Measurements from ENCODE around the gene SLC1A5. TPM values are rescaled to one million over a fixed set of nuclear protein-coding genes. Genes with fewer than 3 reads are reported as not detected.
"Not testable (repeated sequence)": the region's sequence is repeated elsewhere in the genome, so short reads cannot be mapped to it uniquely, and the experiment has no call there.

Gene SLC1A5
- total and polyA plus RNA-seq, 7 experiments from 2014 or later: 1.1 to 120 (median 5.3) TPM

DNA sequence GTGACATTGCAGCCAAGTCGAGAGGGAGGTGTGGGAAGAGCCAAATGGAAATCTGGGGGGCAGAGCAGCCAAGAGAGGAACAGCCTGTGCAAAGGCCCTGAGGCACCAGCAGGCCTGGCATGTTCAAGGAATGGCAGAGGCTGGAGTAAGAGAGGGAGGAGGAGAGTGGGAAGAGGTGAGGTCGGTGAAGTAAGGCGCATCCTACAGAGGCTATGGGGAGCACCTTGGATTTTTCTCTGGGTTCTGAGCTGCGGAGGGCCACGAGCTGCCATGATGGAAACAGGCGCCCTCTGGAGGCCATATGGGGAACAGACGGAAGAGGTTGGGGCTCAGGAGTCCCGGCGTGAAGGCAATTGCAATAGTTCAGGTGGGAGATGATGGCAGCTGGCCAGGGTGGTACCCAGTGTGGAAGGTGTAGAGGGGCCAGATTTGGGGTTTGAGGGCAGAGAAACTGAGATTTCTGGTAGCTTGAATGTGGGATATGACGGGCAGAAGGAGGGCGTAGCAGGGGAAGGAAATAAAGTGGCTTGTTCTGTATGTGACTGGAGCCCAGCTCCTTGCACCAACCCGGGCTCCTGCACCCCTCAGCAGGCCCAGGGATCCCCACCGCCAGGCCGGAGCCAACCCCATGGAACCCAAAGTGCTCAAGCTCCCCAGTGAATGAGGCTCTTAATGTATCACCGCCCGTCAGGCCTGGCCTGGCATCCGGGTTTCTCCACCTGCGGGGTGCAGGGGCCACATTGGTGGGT lies 21.7 kb downstream of the SLC1A5 start:
- ChIA-PET POLR2A (no interaction called here), CTCF (interaction anchor here (0.7 to 1.7 kb wide), 8 partner anchors 9 to 153 kb away, joined by 3 to 13 read pairs (median 4); no protein-coding TSS in a partner anchor)
- H3K36me3 Mint-ChIP-seq: no peaks in the 10 kb centered on the region
- Histone ChIP-seq H3K9me3 (ENCODE audit: control insufficient read depth in 2 of 3, low read length in 3 of 3) (no peaks in the 10 kb centered on the region), H3K4me1 (ENCODE audit: control insufficient read depth in 2 of 2, insufficient read depth in 2 of 2, low read length in 2 of 2) (no peaks in the 10 kb centered on the region), H3K27me3 (ENCODE audit: control insufficient read depth in 2 of 2, insufficient read depth in 2 of 2, low read length in 2 of 2) (no peaks in the 10 kb centered on the region), H3K36me3 (ENCODE audit: control insufficient read depth in 2 of 3, insufficient read depth in 3 of 3, low read length in 3 of 3) (no peaks in the 10 kb centered on the region), H3K4me3 (ENCODE audit: low read length) (no peak overlapping the region), H3K27ac (ENCODE audit: low read depth, low read length) (no peak overlapping the region)
- peak; percentile 80 for ATAC-seq
- H3K9me3 Mint-ChIP-seq: no peaks in the 10 kb centered on the region
- peaks cover 0 to 7% (median 5%) of the 10 kb centered on the region in 7 donors for H3K4me1 Mint-ChIP-seq
- H3K27me3 Mint-ChIP-seq: no peaks in the 10 kb centered on the region
- peak in 7 of 9 donors; percentile 37 to 58 (median 46) for DNase-seq
- peak overlapping the region in 2 of 9 donors; percentile 16 to 70 for H3K27ac Mint-ChIP-seq
- peak overlapping the region in 1 of 10 donors; percentile 46 for H3K4me3 Mint-ChIP-seq
- intact Hi-C loops (cut with micrococcal nuclease): loop anchor here in 1 of 2 donors (1.0 to 5.0 kb wide), 2 partner anchors 9 to 56 kb away; no protein-coding TSS in a partner anchor

DNA sequence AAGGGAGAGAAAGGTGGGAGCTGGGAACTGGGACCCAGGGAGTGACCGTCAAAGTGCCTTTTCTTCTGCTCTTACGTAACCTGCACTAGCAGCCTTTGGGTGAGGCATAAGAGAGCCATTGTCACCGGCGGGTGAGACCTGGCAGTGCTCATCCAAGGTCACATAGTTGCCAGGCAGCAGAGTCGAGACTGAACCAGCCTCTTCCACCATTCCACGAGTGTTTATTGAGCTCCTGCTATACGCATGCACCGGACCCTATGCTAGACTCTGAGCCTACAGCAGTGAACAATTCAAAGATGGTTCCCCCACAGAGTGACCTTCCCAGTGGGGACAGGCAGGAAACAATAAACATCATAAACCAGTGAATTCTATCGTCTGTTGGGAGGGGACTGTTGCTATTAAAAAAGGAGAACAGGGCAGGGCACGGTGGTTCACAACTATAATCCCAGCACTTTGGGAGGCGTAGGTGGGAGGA lies 23.5 kb downstream of the SLC1A5 start:
- H3K4me1 ChIP-seq (ENCODE audit: control insufficient read depth in 2 of 2, insufficient read depth in 2 of 2, low read length in 2 of 2): no peaks in the 10 kb centered on the region
- Mint-ChIP-seq H3K27me3 (no peaks in the 10 kb centered on the region), H3K4me3 (no peak overlapping the region), H3K27ac (no peak overlapping the region), H3K4me1 (peaks cover 0 to 7% (median 5%) of the 10 kb centered on the region in 7 donors), H3K36me3 (no peaks in the 10 kb centered on the region), H3K9me3 (no peaks in the 10 kb centered on the region)
- ChIA-PET CTCF (interaction anchor here (0.8 to 0.9 kb wide), 2 partner anchors 69 to 75 kb away, joined by 3 read pairs; no protein-coding TSS in a partner anchor), POLR2A (interaction anchor here (0.7 kb wide), 1 partner anchor 128 kb away, joined by 3 read pairs; no protein-coding TSS in a partner anchor)
- H3K27me3 ChIP-seq (ENCODE audit: control insufficient read depth in 2 of 2, insufficient read depth in 2 of 2, low read length in 2 of 2): no peaks in the 10 kb centered on the region
- DNase-seq: no peak
- H3K9me3 ChIP-seq (ENCODE audit: control insufficient read depth in 2 of 3, low read length in 3 of 3): no peaks in the 10 kb centered on the region
- H3K4me3 ChIP-seq (ENCODE audit: low read length): no peak overlapping the region
- intact Hi-C loops (cut with micrococcal nuclease): loop anchor here in 1 of 2 donors (5.0 kb wide), 1 partner anchor 57 kb away; no protein-coding TSS in a partner anchor
- H3K27ac ChIP-seq (ENCODE audit: low read depth, low read length): no peak overlapping the region
- ATAC-seq: no peak
- H3K36me3 ChIP-seq (ENCODE audit: control insufficient read depth in 2 of 3, insufficient read depth in 3 of 3, low read length in 3 of 3): no peaks in the 10 kb centered on the region

DNA sequence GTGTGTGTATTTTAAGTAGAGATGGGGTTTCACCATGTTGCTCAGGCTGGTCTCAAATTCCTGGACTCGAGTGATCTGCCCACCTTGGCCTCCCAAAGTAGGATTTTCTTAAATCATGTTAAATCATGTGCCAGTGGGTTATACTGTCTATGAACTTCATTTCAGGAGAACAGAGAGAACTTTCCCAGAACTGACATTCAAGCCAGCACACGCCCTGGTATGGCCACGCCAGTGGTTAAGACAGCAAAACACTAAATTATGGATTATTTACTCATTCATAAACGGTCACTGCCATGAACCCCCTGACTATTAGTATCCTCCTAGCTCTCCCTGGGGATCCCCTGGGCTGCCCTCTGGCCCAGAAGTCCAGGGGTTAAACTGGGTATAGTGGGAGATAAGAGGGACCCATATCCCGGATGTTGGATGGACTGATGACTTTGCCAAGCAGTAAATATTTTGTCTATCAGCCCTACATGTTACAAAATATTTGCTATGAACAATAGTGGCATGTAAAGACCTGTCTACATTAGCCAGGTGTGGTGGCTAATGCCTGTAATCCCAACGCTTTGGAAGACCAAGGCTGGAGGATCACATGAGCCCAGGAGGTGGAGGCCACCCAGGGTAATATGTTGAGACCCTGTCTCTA lies 26.0 kb downstream of the SLC1A5 start:
- Histone ChIP-seq H3K4me1 (ENCODE audit: control insufficient read depth in 2 of 2, insufficient read depth in 2 of 2, low read length in 2 of 2) (no peaks in the 10 kb centered on the region), H3K4me3 (ENCODE audit: low read length) (no peak overlapping the region), H3K9me3 (ENCODE audit: control insufficient read depth in 2 of 3, low read length in 3 of 3) (no peaks in the 10 kb centered on the region), H3K36me3 (ENCODE audit: control insufficient read depth in 2 of 3, insufficient read depth in 3 of 3, low read length in 3 of 3) (no peaks in the 10 kb centered on the region), H3K27me3 (ENCODE audit: control insufficient read depth in 2 of 2, insufficient read depth in 2 of 2, low read length in 2 of 2) (no peaks in the 10 kb centered on the region), H3K27ac (ENCODE audit: low read depth, low read length) (no peak overlapping the region)
- ChIA-PET POLR2A (no interaction called here), CTCF (interaction anchor here (0.9 kb wide), 1 partner anchor 56 kb away, joined by 3 read pairs; no protein-coding TSS in a partner anchor)
- H3K27ac Mint-ChIP-seq: no peak overlapping the region
- peaks cover 0 to 11% (median 9%) of the 10 kb centered on the region in 7 donors for H3K4me1 Mint-ChIP-seq
- no peaks in the 10 kb centered on the region for H3K27me3 Mint-ChIP-seq
- ATAC-seq (no peak), DNase-seq (no peak)
- H3K36me3 Mint-ChIP-seq: peaks cover 0 to 1% (median 0%) of the 10 kb centered on the region in 5 donors
- no peak overlapping the region for H3K4me3 Mint-ChIP-seq
- intact Hi-C loops (cut with micrococcal nuclease): no loop called here
- no peaks in the 10 kb centered on the region for H3K9me3 Mint-ChIP-seq

DNA sequence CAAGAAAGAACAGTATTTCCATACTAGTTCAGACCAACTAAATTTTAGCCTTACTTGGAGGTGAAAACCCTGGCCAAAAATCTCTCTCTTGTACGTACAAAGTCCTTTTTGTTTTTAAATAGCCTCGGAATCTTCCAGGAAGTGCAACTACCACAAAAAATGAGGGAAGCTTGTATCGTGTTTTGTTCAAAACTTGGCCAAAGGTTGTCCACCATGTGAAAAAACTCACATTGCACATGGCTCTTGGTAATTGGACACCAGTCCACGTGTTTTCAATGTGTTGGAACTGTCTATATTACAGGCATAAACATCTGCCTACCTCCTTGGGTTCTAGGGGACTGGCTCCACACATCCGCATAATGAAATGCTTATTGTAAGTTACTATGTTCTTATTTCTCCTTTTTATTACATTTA lies 27.0 kb downstream of the SLC1A5 start:
- no peaks in the 10 kb centered on the region for H3K9me3 Mint-ChIP-seq
- Histone ChIP-seq H3K4me3 (ENCODE audit: low read length) (no peak overlapping the region), H3K9me3 (ENCODE audit: control insufficient read depth in 2 of 3, low read length in 3 of 3) (no peaks in the 10 kb centered on the region), H3K27me3 (ENCODE audit: control insufficient read depth in 2 of 2, insufficient read depth in 2 of 2, low read length in 2 of 2) (no peaks in the 10 kb centered on the region), H3K4me1 (ENCODE audit: control insufficient read depth in 2 of 2, insufficient read depth in 2 of 2, low read length in 2 of 2) (no peaks in the 10 kb centered on the region), H3K27ac (ENCODE audit: low read depth, low read length) (no peak overlapping the region), H3K36me3 (ENCODE audit: control insufficient read depth in 2 of 3, insufficient read depth in 3 of 3, low read length in 3 of 3) (peaks cover 0 to 7% (median 0%) of the 10 kb centered on the region in 3 experiments)
- peaks cover 0 to 10% (median 5%) of the 10 kb centered on the region in 7 donors for H3K4me1 Mint-ChIP-seq
- no peak overlapping the region for H3K27ac Mint-ChIP-seq
- H3K27me3 Mint-ChIP-seq: no peaks in the 10 kb centered on the region
- ChIA-PET POLR2A (no interaction called here), CTCF (no interaction called here)
- DNase-seq: no peak
- ATAC-seq: no peak
- intact Hi-C loops (cut with micrococcal nuclease): no loop called here
- H3K4me3 Mint-ChIP-seq: no peak overlapping the region
- peaks cover 0 to 1% (median 0%) of the 10 kb centered on the region in 5 donors for H3K36me3 Mint-ChIP-seq

DNA sequence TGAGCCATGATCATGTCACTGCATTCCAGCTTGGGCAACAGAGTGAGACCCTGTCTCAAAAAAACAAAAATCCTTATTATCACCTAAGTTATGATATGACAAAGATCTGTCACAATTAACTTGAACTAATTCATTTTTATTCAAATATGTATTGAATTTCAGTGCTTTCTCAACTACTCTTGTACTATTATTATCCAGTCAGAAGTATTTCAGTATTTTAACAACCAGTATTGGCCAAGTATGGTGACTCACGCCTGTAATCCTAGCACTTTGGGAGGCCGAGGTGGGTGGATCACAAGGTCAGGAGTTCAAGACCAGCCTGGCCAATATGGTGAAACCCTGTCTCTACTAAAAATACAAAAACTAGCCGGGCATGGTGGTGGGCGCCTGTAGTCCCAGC lies 27.5 kb downstream of the SLC1A5 start:
- CTCF ChIA-PET; H3K27me3 Mint-ChIP-seq; H3K36me3 ChIP-seq (ENCODE audit: control insufficient read depth in 2 of 3, insufficient read depth in 3 of 3, low read length in 3 of 3); H3K9me3 ChIP-seq (ENCODE audit: control insufficient read depth in 2 of 3, low read length in 3 of 3); POLR2A ChIA-PET; ATAC-seq; H3K27ac Mint-ChIP-seq; H3K4me1 ChIP-seq (ENCODE audit: control insufficient read depth in 2 of 2, insufficient read depth in 2 of 2, low read length in 2 of 2); intact Hi-C loops (cut with micrococcal nuclease); H3K4me3 ChIP-seq (ENCODE audit: low read length); H3K27ac ChIP-seq (ENCODE audit: low read depth, low read length); H3K4me3 Mint-ChIP-seq; H3K27me3 ChIP-seq (ENCODE audit: control insufficient read depth in 2 of 2, insufficient read depth in 2 of 2, low read length in 2 of 2); H3K9me3 Mint-ChIP-seq; H3K36me3 Mint-ChIP-seq; DNase-seq: not testable (repeated sequence)
- H3K4me1 Mint-ChIP-seq: peaks cover 0 to 10% (median 5%) of the 10 kb centered on the region in 7 donors

DNA sequence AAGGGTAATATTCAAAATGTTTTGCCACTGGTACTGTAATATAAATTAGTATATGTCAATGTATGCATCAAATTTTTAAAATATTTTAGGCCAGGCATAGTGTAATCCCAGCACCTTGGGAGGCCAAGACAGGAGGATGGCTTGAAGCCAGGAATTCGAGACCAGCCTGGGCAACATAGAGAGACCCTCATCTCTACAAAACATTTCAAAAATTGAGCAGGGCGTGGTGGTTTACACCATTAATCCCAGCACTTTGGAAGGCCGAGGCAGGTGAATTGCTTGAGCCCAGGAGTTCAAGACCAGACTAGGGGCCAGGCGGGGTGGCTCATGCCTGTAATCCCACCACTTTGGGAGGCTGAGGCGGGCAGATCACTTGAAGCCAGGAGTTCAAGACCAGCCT lies 28.0 kb downstream of the SLC1A5 start:
- no peak overlapping the region for H3K27ac ChIP-seq (ENCODE audit: low read depth, low read length)
- DNase-seq (no peak), ATAC-seq (no peak)
- peaks cover 0 to 9% (median 0%) of the 10 kb centered on the region in 3 experiments for H3K36me3 ChIP-seq (ENCODE audit: control insufficient read depth in 2 of 3, insufficient read depth in 3 of 3, low read length in 3 of 3)
- no peaks in the 10 kb centered on the region for H3K9me3 ChIP-seq (ENCODE audit: control insufficient read depth in 2 of 3, low read length in 3 of 3)
- Mint-ChIP-seq H3K9me3 (no peaks in the 10 kb centered on the region), H3K27ac (no peak overlapping the region), H3K4me1 (peaks cover 0 to 10% (median 5%) of the 10 kb centered on the region in 7 donors), H3K27me3 (no peaks in the 10 kb centered on the region), H3K4me3 (no peak overlapping the region), H3K36me3 (peaks cover 0 to 1% (median 0%) of the 10 kb centered on the region in 5 donors)
- no peaks in the 10 kb centered on the region for H3K27me3 ChIP-seq (ENCODE audit: control insufficient read depth in 2 of 2, insufficient read depth in 2 of 2, low read length in 2 of 2)
- ChIA-PET CTCF (no interaction called here), POLR2A (no interaction called here)
- H3K4me3 ChIP-seq (ENCODE audit: low read length): no peak overlapping the region
- no peaks in the 10 kb centered on the region for H3K4me1 ChIP-seq (ENCODE audit: control insufficient read depth in 2 of 2, insufficient read depth in 2 of 2, low read length in 2 of 2)
- intact Hi-C loops (cut with micrococcal nuclease): no loop called here
